ENCODE measurements around the gene PTPRE.

The PTPRE gene

DNA sequence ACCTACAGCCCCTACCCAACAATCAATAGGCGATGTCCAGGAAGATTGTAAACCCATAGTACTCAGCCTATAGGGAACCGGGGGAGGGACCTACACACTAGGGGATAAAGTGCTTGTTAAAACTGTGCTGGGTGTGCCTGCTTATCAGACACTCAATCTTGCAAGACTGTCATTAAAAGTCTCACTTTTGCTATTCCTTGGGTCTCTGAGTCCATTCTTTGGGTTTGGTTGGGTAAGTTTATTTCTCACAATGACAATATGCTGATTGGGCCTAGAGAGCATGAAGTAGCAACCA lies 45.6 kb downstream of the PTPRE start:
- DNase-seq (ENCODE audit: low read depth in 1 of 2, low spot score in 1 of 2) = no peak
- Histone ChIP-seq H3K27me3 (ENCODE audit: insufficient read depth, poor library complexity, severe bottlenecking) (no peaks in the 10 kb centered on the region), H3K27ac (replicated peaks) (no peak overlapping the region), H3K4me3 (replicated peaks; ENCODE audit: insufficient read depth, low read length) (no peak overlapping the region)
- TF ChIP-seq POLR2AphosphoS5 (IDR thresholded peaks at IDR 0.05; ENCODE audit: low read depth) (no peak), GABPA (IDR thresholded peaks at IDR 0.05; ENCODE audit: low read depth) (no peak), REST (IDR thresholded peaks at IDR 0.05; ENCODE audit: insufficient replicate concordance, low read depth) (no peak), CTCF (IDR thresholded peaks at IDR 0.05; ENCODE audit: insufficient read depth, low read length) (no peak), SPI1 (IDR thresholded peaks at IDR 0.05; ENCODE audit: borderline replicate concordance, low read depth) (no peak)

GRCh38 chr10:127952918-127953317 lies 46.0 kb downstream of the PTPRE start:
- no peak for DNase-seq (ENCODE audit: low read depth in 1 of 2, low spot score in 1 of 2)
- no peaks in the 10 kb centered on the region for H3K27me3 ChIP-seq (ENCODE audit: insufficient read depth, poor library complexity, severe bottlenecking)
- TF ChIP-seq SPI1 (IDR thresholded peaks at IDR 0.05; ENCODE audit: borderline replicate concordance, low read depth) = no peak
- H3K27ac ChIP-seq (replicated peaks) = no peak overlapping the region
- no peak overlapping the region for H3K4me3 ChIP-seq (replicated peaks; ENCODE audit: insufficient read depth, low read length)

DNA sequence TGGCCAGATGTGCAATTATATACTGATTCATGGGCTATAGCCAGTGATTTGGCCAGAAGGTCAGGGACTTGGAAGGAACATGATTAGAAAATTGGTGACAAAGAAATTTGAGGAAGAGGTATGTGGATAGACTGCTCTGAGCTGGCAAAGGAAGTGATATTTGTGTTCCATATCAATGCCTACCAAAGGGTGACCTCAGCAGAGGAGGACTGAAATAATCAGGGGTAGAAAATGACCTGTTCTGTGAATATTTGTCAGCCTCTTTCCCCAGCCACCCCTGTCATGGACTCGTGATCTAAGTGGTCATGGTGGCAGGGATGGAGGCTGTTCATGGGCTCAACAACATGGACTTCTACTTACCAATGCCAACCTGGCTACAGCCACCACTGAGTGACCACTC lies 47.0 kb downstream of the PTPRE start:
- no peak overlapping the region for H3K27ac ChIP-seq (replicated peaks)
- no peak overlapping the region for H3K4me3 ChIP-seq (replicated peaks; ENCODE audit: insufficient read depth, low read length)
- TF ChIP-seq SPI1 (IDR thresholded peaks at IDR 0.05; ENCODE audit: borderline replicate concordance, low read depth) = no peak
- H3K27me3 ChIP-seq (ENCODE audit: insufficient read depth, poor library complexity, severe bottlenecking) = no peaks in the 10 kb centered on the region
- DNase-seq (ENCODE audit: low read depth in 1 of 2, low spot score in 1 of 2) = no peak

- H3K27me3 ChIP-seq (ENCODE audit: insufficient read depth, poor library complexity, severe bottlenecking) = no peaks in the 10 kb centered on the region
- H3K4me3 ChIP-seq (replicated peaks; ENCODE audit: insufficient read depth, low read length) = no peak overlapping the region
- no peak for DNase-seq (ENCODE audit: low read depth in 1 of 2, low spot score in 1 of 2)
- H3K27ac ChIP-seq (replicated peaks) = no peak overlapping the region
- TF ChIP-seq POLR2AphosphoS5 (IDR thresholded peaks at IDR 0.05; ENCODE audit: low read depth) (no peak), GABPA (IDR thresholded peaks at IDR 0.05; ENCODE audit: low read depth) (no peak), REST (IDR thresholded peaks at IDR 0.05; ENCODE audit: insufficient replicate concordance, low read depth) (no peak), SPI1 (IDR thresholded peaks at IDR 0.05; ENCODE audit: borderline replicate concordance, low read depth) (no peak), CTCF (IDR thresholded peaks at IDR 0.05; ENCODE audit: insufficient read depth, low read length) (no peak)
Measured at GRCh38 chr10:127959428-127959827, 52.5 kb downstream of the PTPRE start.

DNA sequence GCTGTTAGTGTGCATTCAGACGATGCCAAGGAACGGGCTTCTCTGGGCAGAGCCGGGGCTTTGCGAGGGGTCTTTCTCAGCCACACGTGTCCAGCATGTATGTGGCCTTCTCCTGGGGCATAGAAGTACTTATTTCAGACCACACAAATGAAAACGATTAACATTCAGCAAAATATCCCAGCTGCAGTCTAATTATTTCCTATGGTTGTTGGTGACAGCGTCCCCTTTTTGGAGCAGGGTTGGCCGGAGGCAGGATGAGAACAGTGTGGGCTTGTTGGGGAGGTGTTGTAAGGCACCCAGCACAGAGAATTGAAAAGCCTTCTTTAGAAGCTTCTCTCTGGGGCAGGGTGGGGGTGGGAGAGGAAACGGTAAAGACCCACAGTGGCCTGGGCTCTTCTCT lies 54.2 kb downstream of the PTPRE start:
- no peak overlapping the region for H3K4me3 ChIP-seq (replicated peaks; ENCODE audit: insufficient read depth, low read length)
- no peak for DNase-seq (ENCODE audit: low read depth in 1 of 2, low spot score in 1 of 2)
- H3K27me3 ChIP-seq (ENCODE audit: insufficient read depth, poor library complexity, severe bottlenecking) = no peaks in the 10 kb centered on the region
- no peak overlapping the region for H3K27ac ChIP-seq (replicated peaks)
- TF ChIP-seq SPI1 (IDR thresholded peaks at IDR 0.05; ENCODE audit: borderline replicate concordance, low read depth) = no peak
- no peak for TF ChIP-seq CTCF (IDR thresholded peaks at IDR 0.05; ENCODE audit: insufficient read depth, low read length)
- TF ChIP-seq REST (IDR thresholded peaks at IDR 0.05; ENCODE audit: insufficient replicate concordance, low read depth) = no peak
- no peak for TF ChIP-seq POLR2AphosphoS5 (IDR thresholded peaks at IDR 0.05; ENCODE audit: low read depth)
- no peak for TF ChIP-seq GABPA (IDR thresholded peaks at IDR 0.05; ENCODE audit: low read depth)

Measured in HL-60 (cell line).